ENCODE measurements around the gene DCST1. TPM values are rescaled to one million over a fixed set of nuclear protein-coding genes. Genes with fewer than 3 reads are reported as not detected.
A peak's percentile ranks its signal among the peaks of the same experiment; 100 is the strongest.

The DCST1 gene
- total RNA-seq, 4 donors from 2014 or later = 0.42 TPM; not detected in 3

DNA sequence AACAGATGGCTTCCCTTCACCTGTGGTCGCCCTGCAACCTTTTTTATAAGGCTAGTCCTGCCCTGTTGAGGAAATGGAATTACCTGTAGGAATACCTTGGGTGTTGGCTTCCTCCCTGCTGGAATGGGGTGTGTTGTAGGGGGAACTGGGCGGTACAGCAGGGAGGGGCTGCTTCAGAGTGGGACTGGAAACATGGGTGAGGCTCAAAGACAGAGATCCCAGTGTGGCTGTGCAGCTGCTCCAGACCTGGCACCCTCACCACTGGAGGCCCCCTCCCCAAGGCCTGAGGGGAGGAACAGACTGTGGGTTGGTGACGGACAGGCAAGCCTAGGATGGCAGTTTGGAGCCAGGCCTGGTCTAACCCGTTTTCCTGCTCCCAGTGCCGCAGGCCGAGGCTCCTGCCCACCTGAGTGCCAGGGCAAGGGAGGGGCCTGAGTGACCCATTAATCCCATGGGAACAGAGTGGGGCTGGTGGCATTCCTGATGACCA is 49.5 kb downstream of the DCST1 start:
- 68% methylated on average over 6 of the region's 6 CpGs for WGBS
- intact Hi-C loops (cut with DNase I) = no loop called here
- H3K36me3 ChIP-seq = no peaks in the 10 kb centered on the region
- peaks cover 16 to 54% (median 52%) of the 10 kb centered on the region in 4 donors for H3K27me3 ChIP-seq
- no peak for TF ChIP-seq POLR2AphosphoS5 (IDR thresholded peaks at IDR 0.05)
- TF ChIP-seq EP300 (IDR thresholded peaks at IDR 0.05) = no peak
- TF ChIP-seq, protein P1, sequence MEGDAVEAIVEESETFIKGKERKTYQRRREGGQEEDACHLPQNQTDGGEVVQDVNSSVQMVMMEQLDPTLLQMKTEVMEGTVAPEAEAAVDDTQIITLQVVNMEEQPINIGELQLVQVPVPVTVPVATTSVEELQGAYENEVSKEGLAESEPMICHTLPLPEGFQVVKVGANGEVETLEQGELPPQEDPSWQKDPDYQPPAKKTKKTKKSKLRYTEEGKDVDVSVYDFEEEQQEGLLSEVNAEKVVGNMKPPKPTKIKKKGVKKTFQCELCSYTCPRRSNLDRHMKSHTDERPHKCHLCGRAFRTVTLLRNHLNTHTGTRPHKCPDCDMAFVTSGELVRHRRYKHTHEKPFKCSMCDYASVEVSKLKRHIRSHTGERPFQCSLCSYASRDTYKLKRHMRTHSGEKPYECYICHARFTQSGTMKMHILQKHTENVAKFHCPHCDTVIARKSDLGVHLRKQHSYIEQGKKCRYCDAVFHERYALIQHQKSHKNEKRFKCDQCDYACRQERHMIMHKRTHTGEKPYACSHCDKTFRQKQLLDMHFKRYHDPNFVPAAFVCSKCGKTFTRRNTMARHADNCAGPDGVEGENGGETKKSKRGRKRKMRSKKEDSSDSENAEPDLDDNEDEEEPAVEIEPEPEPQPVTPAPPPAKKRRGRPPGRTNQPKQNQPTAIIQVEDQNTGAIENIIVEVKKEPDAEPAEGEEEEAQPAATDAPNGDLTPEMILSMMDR (IDR thresholded peaks at IDR 0.05) = no peak
- no peak for TF ChIP-seq POLR2A (IDR thresholded peaks at IDR 0.05; ENCODE audit: low read depth)
- peaks cover 60 to 91% (median 77%) of the 10 kb centered on the region in 4 donors for H3K4me1 ChIP-seq
- no peaks in the 10 kb centered on the region for H3K9me3 ChIP-seq
- no peak for DNase-seq (ENCODE audit: extremely low spot score)
- no peak overlapping the region for H3K27ac ChIP-seq (replicated peaks in 1 of 4)
- no peak overlapping the region for H3K4me3 ChIP-seq

DNA sequence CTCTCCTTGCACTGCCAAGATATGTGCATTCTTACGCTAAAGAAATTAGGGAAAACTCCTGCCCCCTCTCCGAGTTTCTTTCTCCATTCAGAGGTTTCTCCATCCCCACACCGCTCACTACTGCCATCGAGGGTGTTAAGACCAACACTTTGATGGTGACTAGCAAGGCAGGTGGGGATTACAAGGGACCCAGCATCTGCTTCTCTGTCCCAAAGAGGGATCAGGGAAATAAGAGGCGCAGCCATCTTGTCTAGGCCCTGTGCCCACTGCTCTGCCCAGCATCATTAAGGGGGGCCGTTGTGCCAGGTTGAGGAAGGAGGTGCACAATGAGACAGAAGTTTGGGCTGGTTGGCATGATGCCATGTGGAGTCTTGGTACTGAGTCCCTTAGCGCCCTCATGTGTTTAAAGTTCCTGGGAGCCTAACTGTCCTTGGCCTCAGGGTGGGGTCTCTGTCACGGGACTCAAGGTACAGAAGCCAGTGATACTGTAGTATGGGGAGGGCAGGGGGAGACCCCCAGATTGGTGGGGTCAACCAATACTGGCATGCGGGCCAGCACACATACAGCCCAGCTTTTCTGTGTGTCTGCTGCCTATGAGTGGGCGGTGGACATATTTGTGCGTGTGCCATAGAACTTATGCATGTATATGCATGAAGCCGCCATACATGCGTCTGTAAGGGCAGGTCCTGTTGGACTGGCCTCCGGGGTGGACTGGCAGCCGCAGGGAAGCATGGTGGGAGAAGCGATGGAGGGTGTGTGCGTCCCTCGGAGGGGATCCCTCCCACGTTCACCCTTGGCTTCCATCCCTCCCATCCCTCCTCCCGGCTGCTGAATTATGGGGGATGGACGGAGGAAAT is 50.5 kb downstream of the DCST1 start:
- no peak for TF ChIP-seq POLR2A (IDR thresholded peaks at IDR 0.05; ENCODE audit: low read depth)
- TF ChIP-seq POLR2AphosphoS5 (IDR thresholded peaks at IDR 0.05) = no peak
- no peak for TF ChIP-seq EP300 (IDR thresholded peaks at IDR 0.05)
- TF ChIP-seq, protein P1 (IDR thresholded peaks at IDR 0.05) = no peak
- WGBS = 40% methylated on average over 11 of the region's 21 CpGs
- Histone ChIP-seq H3K4me3 (peak overlapping the region; percentile 65 to 76 (median 70)), H3K9me3 (no peaks in the 10 kb centered on the region), H3K4me1 (peaks cover 56 to 81% (median 67%) of the 10 kb centered on the region in 4 donors), H3K27me3 (peaks cover 16 to 53% (median 50%) of the 10 kb centered on the region in 4 donors), H3K27ac (replicated peaks in 1 of 4) (peak overlapping the region in 1 of 4 donors; percentile 91), H3K36me3 (no peaks in the 10 kb centered on the region)
- no peak for DNase-seq (ENCODE audit: extremely low spot score)
- intact Hi-C loops (cut with DNase I) = loop anchor here (2.0 kb wide), 1 partner anchor 39 kb away; no protein-coding TSS in a partner anchor

DNA sequence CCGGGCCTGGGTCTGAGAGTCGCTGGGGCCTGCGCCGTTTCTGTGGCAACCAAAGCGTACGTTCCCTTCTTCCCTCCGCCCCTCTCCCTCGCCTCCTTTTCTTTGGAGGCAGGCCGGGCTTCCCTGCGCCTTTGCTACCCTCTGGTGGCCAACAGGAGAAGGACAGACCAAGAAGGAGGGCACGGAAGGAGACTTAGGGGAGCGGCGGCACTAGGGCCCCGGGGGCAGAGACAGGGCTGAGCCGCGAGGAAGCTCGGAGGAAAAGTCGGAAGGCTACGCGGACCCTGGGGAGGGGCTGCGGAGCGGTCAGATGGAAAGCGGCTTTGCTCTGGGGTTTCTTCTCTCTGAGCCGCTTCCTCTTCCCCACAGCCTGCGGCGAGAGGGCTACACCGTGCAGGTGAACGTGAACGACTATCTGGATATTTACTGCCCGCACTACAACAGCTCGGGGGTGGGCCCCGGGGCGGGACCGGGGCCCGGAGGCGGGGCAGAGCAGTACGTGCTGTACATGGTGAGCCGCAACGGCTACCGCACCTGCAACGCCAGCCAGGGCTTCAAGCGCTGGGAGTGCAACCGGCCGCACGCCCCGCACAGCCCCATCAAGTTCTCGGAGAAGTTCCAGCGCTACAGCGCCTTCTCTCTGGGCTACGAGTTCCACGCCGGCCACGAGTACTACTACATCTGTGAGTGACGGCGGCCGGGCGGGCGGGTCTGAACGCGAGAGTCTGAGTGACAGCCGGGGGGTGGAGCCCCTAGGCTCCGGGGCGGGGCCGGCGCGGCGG is 51.3 kb downstream of the DCST1 start:
- Histone ChIP-seq H3K27ac (replicated peaks in 1 of 4) (peak overlapping the region; percentile 81 to 91 (median 87)), H3K27me3 (peaks cover 16 to 45% (median 42%) of the 10 kb centered on the region in 4 donors), H3K36me3 (no peaks in the 10 kb centered on the region), H3K9me3 (no peaks in the 10 kb centered on the region), H3K4me1 (peaks cover 47 to 73% (median 59%) of the 10 kb centered on the region in 4 donors), H3K4me3 (peak overlapping the region; percentile 65 to 76 (median 70))
- TF ChIP-seq, protein P1 (IDR thresholded peaks at IDR 0.05) = peak; percentile 90 to 99 (median 95)
- no peak for TF ChIP-seq EP300 (IDR thresholded peaks at IDR 0.05)
- peak; percentile 60 to 74 for TF ChIP-seq POLR2AphosphoS5 (IDR thresholded peaks at IDR 0.05)
- no peak for TF ChIP-seq POLR2A (IDR thresholded peaks at IDR 0.05; ENCODE audit: low read depth)
- intact Hi-C loops (cut with DNase I) = loop anchor here (2.0 kb wide), 1 partner anchor 40 kb away; no protein-coding TSS in a partner anchor
- DNase-seq (ENCODE audit: extremely low spot score) = peak; percentile 98
- under 1% methylated on average over 24 of the region's 67 CpGs for WGBS

DNA sequence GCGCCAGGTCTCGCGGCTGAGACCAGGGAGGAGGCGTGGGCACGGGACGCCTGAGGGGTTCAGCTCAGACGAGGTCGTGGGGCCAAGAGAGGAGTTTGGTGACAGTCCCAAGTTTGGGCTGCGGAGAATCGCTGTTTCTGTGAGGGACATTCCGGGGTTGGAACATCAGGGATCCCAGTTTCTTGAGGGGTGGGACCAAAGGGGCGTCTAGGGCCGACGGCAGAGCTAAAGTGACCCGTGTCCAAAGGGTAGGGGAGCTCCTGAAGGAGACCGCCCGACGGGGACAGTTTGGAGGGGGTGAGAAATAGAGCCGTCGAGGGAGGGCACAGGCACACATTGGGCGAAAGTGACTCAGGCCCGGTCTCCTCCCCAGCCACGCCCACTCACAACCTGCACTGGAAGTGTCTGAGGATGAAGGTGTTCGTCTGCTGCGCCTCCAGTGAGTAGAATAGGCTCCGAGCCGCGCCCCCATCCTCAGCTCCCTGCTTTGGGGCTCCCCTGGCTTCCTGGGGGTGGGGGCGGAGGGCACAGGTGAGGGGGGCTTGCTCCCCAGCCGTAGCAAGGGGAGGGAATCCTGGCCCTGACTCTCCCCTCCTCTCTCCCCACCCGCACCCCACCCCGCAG is 52.0 kb downstream of the DCST1 start:
- no peaks in the 10 kb centered on the region for H3K9me3 ChIP-seq
- TF ChIP-seq EP300 (IDR thresholded peaks at IDR 0.05) (no peak), POLR2A (IDR thresholded peaks at IDR 0.05; ENCODE audit: low read depth) (no peak), POLR2AphosphoS5 (IDR thresholded peaks at IDR 0.05) (no peak)
- TF ChIP-seq, protein P1 (IDR thresholded peaks at IDR 0.05) = no peak
- H3K36me3 ChIP-seq = no peaks in the 10 kb centered on the region
- peak overlapping the region; percentile 81 to 91 (median 87) for H3K27ac ChIP-seq (replicated peaks in 1 of 4)
- H3K27me3 ChIP-seq = peaks cover 9 to 38% (median 35%) of the 10 kb centered on the region in 4 donors
- peak overlapping the region; percentile 65 to 76 (median 70) for H3K4me3 ChIP-seq
- peaks cover 40 to 66% (median 52%) of the 10 kb centered on the region in 4 donors for H3K4me1 ChIP-seq
- intact Hi-C loops (cut with DNase I) = loop anchor here (2.0 kb wide), 1 partner anchor 41 kb away; no protein-coding TSS in a partner anchor
- DNase-seq (ENCODE audit: extremely low spot score) = no peak
- WGBS = under 1% methylated on average over 27 of the region's 32 CpGs

All from esophagus muscularis mucosa (tissue), 4 donors.